H9 (cell line): ENCODE results near the gene PEX5L. TPM values are rescaled to one million over a fixed set of nuclear protein-coding genes. Genes with fewer than 3 reads are reported as not detected.

ENCODE experiments used
- DNase-seq: peaks from one replicate; pipeline ENCODE4 v3.0.0-alpha.2; 2017
- H2AFZ ChIP-seq: one replicate; pipeline ENCODE4 v1.6.1; 2013; ENCODE audit warnings: mild to moderate bottlenecking, low read length, control low read depth, moderate library complexity
- H2AK5ac ChIP-seq: 2 replicates; pipeline ENCODE4 v1.6.1; 2013; ENCODE audit warnings: low read length, control low read depth, mixed read lengths; ENCODE audit not compliant: insufficient read length
- H2BK120ac ChIP-seq: one replicate; pipeline ENCODE4 v1.6.1; 2013; ENCODE audit warnings: low read depth, mild to moderate bottlenecking, low read length, control low read depth, inconsistent platforms; ENCODE audit not compliant: poor library complexity, severe bottlenecking
- H2BK12ac ChIP-seq: 2 replicates; pipeline ENCODE4 v1.6.1; 2013; ENCODE audit warnings: low read length, control low read depth, mixed read lengths, low read depth; ENCODE audit not compliant: insufficient read length
- H2BK15ac ChIP-seq: 2 replicates; pipeline ENCODE4 v1.6.1; 2013; ENCODE audit warnings: low read depth, low read length, control low read depth
- H2BK20ac ChIP-seq: one replicate; pipeline ENCODE4 v1.6.1; 2013; ENCODE audit warnings: low read depth, mild to moderate bottlenecking, low read length, control low read depth, inconsistent platforms; ENCODE audit not compliant: poor library complexity, severe bottlenecking
- H2BK5ac ChIP-seq: 2 replicates; pipeline ENCODE4 v1.6.1; 2013; ENCODE audit warnings: low read length, control low read depth, mixed read lengths; ENCODE audit not compliant: insufficient read length
- H3K14ac ChIP-seq: 2 replicates; pipeline ENCODE4 v1.6.1; 2013; ENCODE audit warnings: low read length, control low read depth; ENCODE audit not compliant: insufficient read depth
- H3K18ac ChIP-seq: 2 replicates; pipeline ENCODE4 v1.6.1; 2013; ENCODE audit warnings: low read depth, mild to moderate bottlenecking, mixed read lengths, low read length, control low read depth; ENCODE audit not compliant: insufficient read length
- H3K23ac ChIP-seq: 2 replicates; pipeline ENCODE4 v1.6.1; 2013; ENCODE audit warnings: low read length, control low read depth, mixed read lengths, low read depth; ENCODE audit not compliant: insufficient read length
- H3K23me2 ChIP-seq: 2 replicates; pipeline ENCODE4 v1.6.1; 2013; ENCODE audit warnings: low read depth, mild to moderate bottlenecking, mixed read lengths, low read length, control low read depth; ENCODE audit not compliant: insufficient read length, poor library complexity, severe bottlenecking
- H3K27ac ChIP-seq: 2 replicates; pipeline ENCODE4 v1.5.1; 2013; ENCODE audit warnings: low read length, control low read depth, mixed read lengths, low read depth; ENCODE audit not compliant: insufficient read length
- H3K27me3 ChIP-seq: 2 replicates; pipeline ENCODE4 v1.6.1; 2013; ENCODE audit warnings: low read length, control low read depth, inconsistent platforms; ENCODE audit not compliant: insufficient read depth
- H3K4ac ChIP-seq: 2 replicates; pipeline ENCODE4 v1.6.1; 2013; ENCODE audit warnings: low read depth, mild to moderate bottlenecking, control low read depth, inconsistent platforms, low read length, moderate library complexity
- H3K4me1 ChIP-seq: 2 replicates; pipeline ENCODE4 v1.6.1; 2013; ENCODE audit warnings: low read length, control low read depth, inconsistent platforms; ENCODE audit not compliant: insufficient read depth
- H3K4me2 ChIP-seq: 2 replicates; pipeline ENCODE4 v1.6.1; 2013; ENCODE audit warnings: low read length, control low read depth, mixed read lengths; ENCODE audit not compliant: insufficient read length, insufficient read depth
- H3K56ac ChIP-seq: 2 replicates; pipeline ENCODE4 v1.6.1; 2013; ENCODE audit warnings: low read depth, mild to moderate bottlenecking, mixed read lengths, low read length, control low read depth; ENCODE audit not compliant: insufficient read length
- H3K79me1 ChIP-seq: 2 replicates; pipeline ENCODE4 v1.6.1; 2013; ENCODE audit warnings: low read depth, mild to moderate bottlenecking, moderate library complexity, low read length, control low read depth, inconsistent platforms; ENCODE audit not compliant: insufficient read depth, poor library complexity, severe bottlenecking
- H3K79me2 ChIP-seq: 2 replicates; pipeline ENCODE4 v1.6.1; 2013; ENCODE audit warnings: low read length, control low read depth, inconsistent platforms; ENCODE audit not compliant: insufficient read depth
- H3K9ac ChIP-seq: 2 replicates; pipeline ENCODE4 v1.6.1; 2013; ENCODE audit warnings: low read length, control low read depth, mixed read lengths; ENCODE audit not compliant: insufficient read length; ENCODE audit errors: extremely low read depth
- H3K9me3 ChIP-seq: one replicate; pipeline ENCODE4 v1.6.1; 2013; ENCODE audit warnings: low read depth, low read length, inconsistent platforms; ENCODE audit not compliant: control insufficient read depth
- H3T11ph ChIP-seq: one replicate; pipeline ENCODE4 v1.6.1; 2013; ENCODE audit warnings: mild to moderate bottlenecking, low read length, control low read depth, inconsistent platforms
- H4K20me1 ChIP-seq: one replicate; pipeline ENCODE4 v1.6.1; 2013; ENCODE audit not compliant: control insufficient read depth, insufficient read length, insufficient read depth
- H4K5ac ChIP-seq: 2 replicates; pipeline ENCODE4 v1.6.1; 2013; ENCODE audit warnings: low read depth, mild to moderate bottlenecking, mixed read lengths, low read length, control low read depth; ENCODE audit not compliant: insufficient read length
- H4K8ac ChIP-seq: replicated peaks from 2 replicates; pipeline ENCODE4 v1.6.1; 2013; ENCODE audit warnings: low read length, control low read depth, mixed read lengths, low read depth; ENCODE audit not compliant: insufficient read length
- H4K91ac ChIP-seq: 2 replicates; pipeline ENCODE4 v1.6.1; 2013; ENCODE audit warnings: low read depth, mild to moderate bottlenecking, moderate library complexity, mixed read lengths, low read length, control low read depth; ENCODE audit not compliant: insufficient read length
- H3K27ac Mint-ChIP-seq, 3 experiments: 2 replicates in 2 of 3; 3 replicates in 1 of 3; pipeline ENCODE4 v1.8.0; 2020 to 2021; ENCODE audit warnings: mixed read lengths in 3 of 3, mild to moderate bottlenecking in 1 of 3, moderate library complexity in 1 of 3
- H3K27me3 Mint-ChIP-seq: 2 replicates; pipeline ENCODE4 v1.8.0; 2021; ENCODE audit warnings: low read depth, mild to moderate bottlenecking, moderate library complexity, mixed read lengths
- H3K36me3 Mint-ChIP-seq, 3 experiments: 2 replicates in 2 of 3; 3 replicates in 1 of 3; pipeline ENCODE4 v1.8.0; 2020 to 2021; ENCODE audit warnings: low read depth in 3 of 3, mixed read lengths in 3 of 3; ENCODE audit not compliant: insufficient read depth in 1 of 3
- H3K4me1 Mint-ChIP-seq, 2 experiments: 2 replicates each; pipeline ENCODE4 v1.8.0; 2020; ENCODE audit warnings: mixed read lengths in 2 of 2
- H3K4me3 Mint-ChIP-seq, 2 experiments: 2 replicates in 1 of 2; 3 replicates in 1 of 2; pipeline ENCODE4 v1.8.0; 2020 to 2021; ENCODE audit warnings: mild to moderate bottlenecking in 2 of 2, mixed read lengths in 2 of 2, moderate library complexity in 1 of 2
- H3K9me3 Mint-ChIP-seq, 2 experiments: 2 replicates in 1 of 2; 3 replicates in 1 of 2; pipeline ENCODE4 v1.8.0; 2020; ENCODE audit warnings: mild to moderate bottlenecking in 2 of 2, mixed read lengths in 2 of 2, moderate library complexity in 1 of 2
- total RNA-seq: library from RNA; stranded (reverse); gene quantifications from 2 replicates; pipeline ENCODE4 v1.2.1, GENCODE V29; 2021
- TF ChIP-seq, protein P1 (sequence below): fragments of 200-600 bp; sonication (generic); conservative IDR thresholded peaks from 3 replicates; pipeline ENCODE4 v1.8.0; 2021; ENCODE audit warnings: antibody characterized with exemption, mild to moderate bottlenecking

The PEX5L gene
- total RNA-seq, 1 experiment from 2014 or later = 0.85 TPM

DNA sequence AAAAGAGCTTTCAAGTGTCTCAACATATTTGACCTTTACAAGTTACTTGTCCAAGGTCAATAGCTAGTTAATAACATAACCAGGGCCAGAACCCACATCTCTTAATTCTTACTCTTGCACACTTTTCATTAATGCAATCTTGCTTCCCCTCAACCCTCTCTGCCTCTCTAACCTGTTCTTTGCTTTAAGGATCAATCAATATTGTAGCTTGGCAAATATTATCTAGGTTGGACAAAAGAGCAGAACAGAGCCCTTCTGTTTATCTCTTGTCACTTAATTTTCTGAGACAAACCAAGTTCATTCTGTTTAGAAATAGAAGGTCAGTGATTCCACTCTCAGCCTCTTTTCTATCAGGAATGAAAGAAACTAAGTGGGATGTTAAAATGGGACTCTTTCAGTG is 203.4 kb downstream of the PEX5L start:
- H3K4me1 Mint-ChIP-seq = peaks cover 4% of the 10 kb centered on the region in 2 experiments
- Histone ChIP-seq H3K27ac (no peak overlapping the region), H3K4me1 (no peaks in the 10 kb centered on the region), H3K27me3 (no peaks in the 10 kb centered on the region), H3K4me2 (no peak overlapping the region), H3K79me2 (no peaks in the 10 kb centered on the region), H2AK5ac (no peak overlapping the region), H4K5ac (no peak overlapping the region), H3K23ac (no peak overlapping the region), H3K79me1 (no peaks in the 10 kb centered on the region), H3K18ac (no peak overlapping the region), H2BK20ac (no peak overlapping the region), H2BK12ac (no peak overlapping the region), H3K56ac (no peak overlapping the region), H3T11ph (no peak overlapping the region), H2AFZ (no peak overlapping the region), H3K9ac (no peak overlapping the region), H3K23me2 (no peaks in the 10 kb centered on the region), H3K4ac (no peak overlapping the region), H3K9me3 (no peaks in the 10 kb centered on the region), H2BK15ac (no peak overlapping the region), H2BK120ac (no peak overlapping the region), H2BK5ac (no peak overlapping the region), H3K14ac (no peak overlapping the region), H4K8ac (no peak overlapping the region), H4K91ac (no peak overlapping the region), H4K20me1 (no peaks in the 10 kb centered on the region)
- H3K36me3 Mint-ChIP-seq = no peaks in the 10 kb centered on the region
- no peaks in the 10 kb centered on the region; the same call in none of the 2 replicates for H3K27me3 Mint-ChIP-seq
- H3K4me3 Mint-ChIP-seq = no peak overlapping the region
- H3K27ac Mint-ChIP-seq = no peak overlapping the region
- H3K9me3 Mint-ChIP-seq = no peaks in the 10 kb centered on the region
- DNase-seq = no peak
- TF ChIP-seq, protein P1, sequence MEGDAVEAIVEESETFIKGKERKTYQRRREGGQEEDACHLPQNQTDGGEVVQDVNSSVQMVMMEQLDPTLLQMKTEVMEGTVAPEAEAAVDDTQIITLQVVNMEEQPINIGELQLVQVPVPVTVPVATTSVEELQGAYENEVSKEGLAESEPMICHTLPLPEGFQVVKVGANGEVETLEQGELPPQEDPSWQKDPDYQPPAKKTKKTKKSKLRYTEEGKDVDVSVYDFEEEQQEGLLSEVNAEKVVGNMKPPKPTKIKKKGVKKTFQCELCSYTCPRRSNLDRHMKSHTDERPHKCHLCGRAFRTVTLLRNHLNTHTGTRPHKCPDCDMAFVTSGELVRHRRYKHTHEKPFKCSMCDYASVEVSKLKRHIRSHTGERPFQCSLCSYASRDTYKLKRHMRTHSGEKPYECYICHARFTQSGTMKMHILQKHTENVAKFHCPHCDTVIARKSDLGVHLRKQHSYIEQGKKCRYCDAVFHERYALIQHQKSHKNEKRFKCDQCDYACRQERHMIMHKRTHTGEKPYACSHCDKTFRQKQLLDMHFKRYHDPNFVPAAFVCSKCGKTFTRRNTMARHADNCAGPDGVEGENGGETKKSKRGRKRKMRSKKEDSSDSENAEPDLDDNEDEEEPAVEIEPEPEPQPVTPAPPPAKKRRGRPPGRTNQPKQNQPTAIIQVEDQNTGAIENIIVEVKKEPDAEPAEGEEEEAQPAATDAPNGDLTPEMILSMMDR = no peak
